Activated gamma-delta T cell (primary cell): Measurements from ENCODE around the gene ASCC3.

Source experiments
- DNase-seq: peaks from one replicate; lab custom pipeline; 2025; lab: John Stamatoyannopoulos, UW

Gene ASCC3

GRCh38 chr6:100464162-100464851, 416.8 kb downstream of the ASCC3 start:
- DNase-seq: no peak

- DNase-seq: no peak
Measured at GRCh38 chr6:100463630-100464161, 417.4 kb downstream of the ASCC3 start.

DNA sequence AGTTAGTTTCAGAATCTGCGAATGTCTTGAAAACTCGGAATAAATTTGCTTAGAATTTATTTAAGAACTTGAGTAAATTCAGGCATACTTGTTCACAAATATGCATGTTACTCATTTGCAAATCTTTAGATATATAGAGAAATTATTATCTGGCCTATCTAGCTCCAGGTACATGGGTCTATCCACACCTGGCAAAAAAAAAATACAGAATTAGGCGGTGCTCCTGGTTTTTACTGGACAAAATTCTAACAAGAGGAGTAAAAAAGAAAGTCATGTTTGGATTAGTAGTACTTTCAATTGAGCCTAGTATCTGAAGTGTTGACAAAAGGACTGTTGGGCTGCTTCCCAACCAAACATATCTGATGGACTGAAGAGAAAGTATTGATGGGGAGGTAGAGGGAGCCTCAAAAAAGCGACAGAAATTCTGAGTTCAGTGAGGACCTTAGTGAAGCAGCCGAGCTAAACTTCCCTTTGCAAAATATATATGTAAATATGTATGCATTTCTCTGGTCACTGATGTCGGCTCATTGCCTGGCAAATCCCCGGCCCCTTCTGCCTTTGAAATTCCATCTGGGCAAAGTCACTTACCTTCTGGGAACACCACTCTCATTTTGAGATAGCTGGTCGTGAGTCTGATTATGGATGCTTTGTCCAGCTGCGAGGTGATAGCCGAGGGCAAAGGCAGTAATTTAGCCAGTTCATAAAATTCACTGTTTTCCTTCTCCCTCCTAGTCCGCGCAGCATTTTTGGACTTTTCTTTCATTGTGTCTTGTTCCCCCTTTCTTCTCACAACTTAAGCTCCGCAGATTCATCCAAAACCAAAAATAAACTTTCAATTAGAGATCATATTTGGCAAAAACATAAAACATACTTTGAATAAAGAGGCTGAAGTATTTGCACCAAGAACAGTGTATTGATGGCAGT, 418.2 kb downstream of the ASCC3 start:
- DNase-seq: no peak

DNA sequence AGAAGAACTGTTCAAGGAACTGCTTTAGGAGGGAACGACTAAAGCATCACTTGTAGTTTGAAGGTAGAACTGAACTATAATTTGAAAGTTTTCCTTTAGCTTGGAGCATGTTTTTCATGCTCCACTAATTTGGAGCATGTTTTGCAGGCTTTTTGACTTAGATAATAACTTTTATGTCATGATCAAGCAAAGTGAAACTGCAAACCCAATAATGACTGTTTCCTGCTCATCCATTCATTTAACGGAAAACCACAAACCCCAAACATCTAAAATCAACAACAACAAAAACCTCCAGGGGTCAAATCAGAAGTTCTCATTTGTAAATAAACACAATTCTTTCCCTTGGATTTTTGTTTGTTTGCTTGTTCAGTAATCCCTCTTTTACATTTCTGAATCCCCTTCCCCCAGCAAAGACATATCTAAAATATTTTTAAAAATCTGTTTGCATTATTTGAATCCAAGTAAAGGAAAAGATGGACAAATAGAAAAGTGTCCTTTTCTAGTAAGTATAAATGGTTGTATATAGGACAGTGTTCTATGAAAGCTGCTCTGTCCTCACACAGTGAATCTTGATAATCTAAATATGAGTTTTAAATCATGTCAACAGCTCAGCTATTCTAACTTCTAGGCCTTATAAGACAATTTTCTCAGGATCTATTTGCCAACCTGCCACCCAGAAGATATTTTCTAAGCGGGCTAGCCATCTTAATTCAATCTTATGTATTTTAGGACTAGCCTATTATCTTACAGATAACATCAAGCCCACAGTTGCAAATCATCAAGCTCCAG, 419.0 kb downstream of the ASCC3 start:
- no peak for DNase-seq

DNA sequence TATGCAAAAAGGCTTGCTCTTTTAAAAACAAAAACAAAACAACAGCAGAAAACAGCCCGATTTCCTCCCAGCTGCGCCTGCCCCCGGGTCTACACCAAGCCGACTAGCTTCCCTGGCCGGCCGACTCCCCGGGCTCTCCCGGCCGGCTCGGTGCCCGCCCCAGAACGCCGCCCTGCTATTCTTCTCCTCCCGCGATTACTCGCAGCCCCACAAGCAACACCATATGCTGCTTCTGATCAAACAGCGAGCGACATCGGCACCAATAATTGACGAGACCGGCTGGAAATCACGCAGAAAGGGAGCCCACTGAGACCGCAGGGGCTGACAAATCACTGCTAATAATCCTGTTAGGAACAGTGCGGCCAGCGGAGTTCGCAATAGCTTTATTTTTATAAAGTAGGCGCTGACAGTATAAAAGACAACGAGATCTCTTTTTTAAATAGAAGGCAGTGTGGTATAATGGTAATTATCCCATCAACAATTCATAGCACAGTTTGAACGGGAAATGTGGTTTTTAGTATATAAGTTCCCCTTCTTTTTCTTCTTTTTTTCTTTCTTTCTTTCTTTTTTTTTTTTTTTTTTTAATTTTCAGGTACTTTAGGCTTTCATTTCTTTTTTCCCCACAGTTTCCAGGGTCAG, 419.7 kb downstream of the ASCC3 start:
- no peak for DNase-seq

- no peak for DNase-seq
Measured at GRCh38 chr6:100460650-100461204, 420.4 kb downstream of the ASCC3 start.

DNA sequence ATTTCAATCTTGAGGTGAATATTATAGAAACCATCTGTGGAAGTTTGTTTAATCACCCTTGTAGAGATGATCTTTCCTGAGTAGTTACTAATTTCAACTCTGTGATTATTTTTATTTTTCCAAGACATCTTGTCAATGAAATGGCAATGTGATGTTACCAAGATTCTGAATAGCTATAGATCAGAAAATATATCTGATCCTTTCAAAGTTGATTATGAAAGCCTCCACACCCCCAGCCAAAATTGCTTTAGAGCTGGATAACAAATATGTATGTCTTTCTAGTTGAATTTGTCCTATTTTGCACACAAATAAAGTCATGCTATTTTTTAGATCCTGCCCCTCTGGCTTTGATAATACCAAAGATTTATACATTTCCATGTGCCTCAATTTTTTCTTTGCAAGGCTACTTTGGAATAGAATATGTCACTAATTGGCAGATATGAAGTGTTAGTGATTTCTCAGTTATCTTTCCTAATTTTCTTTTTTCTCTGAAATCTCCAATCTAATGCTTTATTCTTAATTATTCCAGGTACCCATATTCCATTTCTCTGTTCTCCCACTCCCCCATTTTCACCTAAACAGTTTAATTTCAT, 421.4 kb downstream of the ASCC3 start:
- no peak for DNase-seq

DNA sequence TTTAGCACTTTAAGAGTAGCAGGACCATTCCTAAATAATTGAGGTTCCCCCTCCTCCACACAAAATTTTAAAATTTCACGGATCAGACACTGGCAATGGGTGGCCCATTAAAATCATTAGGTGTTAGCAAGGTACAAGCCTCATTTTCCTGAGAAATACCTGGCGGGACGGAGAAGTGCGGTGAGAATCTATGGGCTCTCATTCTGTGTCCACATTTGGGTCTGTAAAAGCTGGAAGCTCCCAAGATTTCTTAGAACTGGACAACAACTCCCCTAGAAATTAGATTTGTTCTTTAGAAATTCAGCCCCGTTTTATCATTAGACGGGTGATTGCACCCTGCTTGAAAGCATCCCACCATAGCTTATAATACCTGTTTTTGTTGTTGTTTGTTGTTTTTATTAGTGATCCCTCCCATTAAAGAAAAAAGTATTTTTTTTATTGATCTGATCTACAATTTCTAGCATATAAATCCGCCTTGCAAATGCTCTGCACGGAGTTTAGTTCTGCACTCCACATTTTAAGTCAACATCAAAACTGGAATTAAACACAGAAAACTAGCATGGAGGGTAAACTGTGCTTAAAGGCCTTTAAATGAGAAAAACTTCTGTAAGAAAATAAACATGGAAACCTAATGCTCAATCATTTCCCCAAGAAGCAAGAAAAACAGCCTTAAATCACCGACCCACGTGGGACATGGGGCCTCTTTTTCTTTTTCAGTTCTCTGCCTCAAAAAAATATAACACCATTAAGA, 422.1 kb downstream of the ASCC3 start:
- no peak for DNase-seq
